Measurements from ENCODE around the gene RNPEP. TPM values are rescaled to one million over a fixed set of nuclear protein-coding genes. Genes with fewer than 3 reads are reported as not detected.
A peak's percentile ranks its signal among the peaks of the same experiment; 100 is the strongest.

RNPEP gene
- total RNA-seq, 1 donor from 2014 or later, result 51.4 TPM

DNA sequence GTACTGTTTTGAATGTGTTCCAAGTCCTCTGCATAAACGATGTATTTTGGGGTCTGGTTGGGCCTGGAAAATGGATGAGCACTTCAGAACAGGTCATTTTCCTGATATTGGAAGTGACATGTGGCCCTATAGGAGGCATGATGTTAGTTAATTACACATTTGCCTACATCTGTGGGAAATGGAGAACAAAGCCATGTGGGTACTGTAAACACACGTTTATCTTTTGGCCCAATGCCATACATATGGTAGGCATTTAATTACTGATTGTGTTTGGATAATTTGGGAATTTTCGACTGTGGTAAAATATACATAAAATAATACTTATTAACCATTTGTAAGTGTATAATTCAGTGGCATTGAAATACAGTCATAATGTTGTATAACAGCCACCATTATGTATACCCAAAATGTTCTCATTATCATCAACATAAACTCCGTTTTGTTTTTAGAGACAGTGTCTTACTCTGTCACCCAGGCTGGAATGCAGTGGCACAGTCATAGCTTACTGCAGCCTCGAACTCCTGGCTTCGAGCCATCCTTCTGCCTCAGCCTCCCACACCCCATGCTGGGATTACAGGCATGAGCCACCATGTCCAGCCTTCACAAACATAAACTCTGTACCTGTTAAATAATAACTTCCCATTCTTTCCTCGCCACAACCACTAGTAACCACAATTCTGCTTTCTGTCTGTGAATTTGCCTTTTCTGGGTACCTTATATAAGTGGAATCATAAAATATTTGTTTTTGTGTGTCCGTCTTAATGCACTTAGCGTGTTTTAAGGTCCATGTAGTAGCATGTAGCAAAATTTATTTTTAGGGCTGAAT lies 11.9 kb upstream of the RNPEP start:
- Mint-ChIP-seq H3K27ac (ENCODE audit: unreplicated experiment) (no peak overlapping the region), H3K36me3 (ENCODE audit: unreplicated experiment) (peaks cover 18% of the 10 kb centered on the region), H3K4me3 (ENCODE audit: unreplicated experiment) (no peak overlapping the region), H3K9me3 (ENCODE audit: unreplicated experiment) (no peaks in the 10 kb centered on the region), H3K27me3 (ENCODE audit: unreplicated experiment) (no peaks in the 10 kb centered on the region), H3K4me1 (ENCODE audit: unreplicated experiment) (no peaks in the 10 kb centered on the region)
- no peak for DNase-seq (ENCODE audit: extremely low spot score, unreplicated experiment)
- no peak for TF ChIP-seq CTCF (IDR thresholded peaks at IDR 0.05)

GRCh38 chr1:201982082-201982622 lies 296 bp upstream of the RNPEP start:
- H3K36me3 Mint-ChIP-seq (ENCODE audit: unreplicated experiment), result no peaks in the 10 kb centered on the region
- no peak for DNase-seq (ENCODE audit: extremely low spot score, unreplicated experiment)
- no peak for TF ChIP-seq CTCF (IDR thresholded peaks at IDR 0.05)

DNA sequence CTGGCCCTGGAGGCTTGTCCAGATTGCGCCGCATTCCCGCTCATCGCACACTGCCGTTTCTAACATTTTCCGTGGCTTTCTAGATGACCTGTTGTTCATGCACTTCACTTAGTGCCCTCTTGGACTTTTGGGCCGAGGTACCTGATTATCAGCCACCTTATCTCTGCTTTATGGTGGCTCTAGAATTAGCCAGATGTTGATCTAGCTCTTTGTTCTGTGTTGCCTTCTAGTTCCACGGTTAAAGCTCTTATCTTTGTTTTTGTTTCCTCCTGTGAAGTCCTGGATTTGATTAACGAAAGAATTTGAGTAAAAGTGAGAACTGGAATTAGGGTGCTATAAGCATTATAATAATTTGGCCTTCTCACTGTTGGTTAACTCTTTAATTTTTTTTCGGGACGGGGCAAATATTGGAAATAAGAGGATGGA lies 945 bp downstream of the RNPEP start:
- Mint-ChIP-seq H3K4me1 (ENCODE audit: unreplicated experiment) (peaks cover 22% of the 10 kb centered on the region), H3K9me3 (ENCODE audit: unreplicated experiment) (no peaks in the 10 kb centered on the region), H3K36me3 (ENCODE audit: unreplicated experiment) (no peaks in the 10 kb centered on the region), H3K27ac (ENCODE audit: unreplicated experiment) (peak overlapping the region; percentile 89), H3K27me3 (ENCODE audit: unreplicated experiment) (no peaks in the 10 kb centered on the region), H3K4me3 (ENCODE audit: unreplicated experiment) (peak overlapping the region; percentile 96)
- no peak for TF ChIP-seq CTCF (IDR thresholded peaks at IDR 0.05)
- no peak for DNase-seq (ENCODE audit: extremely low spot score, unreplicated experiment)

More at GRCh38 chr1:201982082-201982622, 296 bp upstream of the RNPEP start:
- Mint-ChIP-seq H3K9me3 (ENCODE audit: unreplicated experiment) (no peaks in the 10 kb centered on the region), H3K4me1 (ENCODE audit: unreplicated experiment) (peaks cover 22% of the 10 kb centered on the region), H3K4me3 (ENCODE audit: unreplicated experiment) (peak overlapping the region; percentile 88), H3K27me3 (ENCODE audit: unreplicated experiment) (no peaks in the 10 kb centered on the region), H3K27ac (ENCODE audit: unreplicated experiment) (peak overlapping the region; percentile 80)

- Mint-ChIP-seq H3K9me3 (ENCODE audit: unreplicated experiment) (no peaks in the 10 kb centered on the region), H3K4me3 (ENCODE audit: unreplicated experiment) (peak overlapping the region; percentile 9), H3K27me3 (ENCODE audit: unreplicated experiment) (no peaks in the 10 kb centered on the region), H3K27ac (ENCODE audit: unreplicated experiment) (peak overlapping the region; percentile 62), H3K4me1 (ENCODE audit: unreplicated experiment) (peaks cover 22% of the 10 kb centered on the region), H3K36me3 (ENCODE audit: unreplicated experiment) (peaks cover 4% of the 10 kb centered on the region)
- no peak for TF ChIP-seq CTCF (IDR thresholded peaks at IDR 0.05)
- no peak for DNase-seq (ENCODE audit: extremely low spot score, unreplicated experiment)
Observed at GRCh38 chr1:201984446-201984845, 2.0 kb downstream of the RNPEP start.

GRCh38 chr1:201985355-201985754 lies 2.9 kb downstream of the RNPEP start:
- Mint-ChIP-seq H3K4me3 (ENCODE audit: unreplicated experiment) (no peak overlapping the region), H3K4me1 (ENCODE audit: unreplicated experiment) (peaks cover 22% of the 10 kb centered on the region), H3K36me3 (ENCODE audit: unreplicated experiment) (peaks cover 7% of the 10 kb centered on the region), H3K9me3 (ENCODE audit: unreplicated experiment) (no peaks in the 10 kb centered on the region), H3K27ac (ENCODE audit: unreplicated experiment) (no peak overlapping the region), H3K27me3 (ENCODE audit: unreplicated experiment) (no peaks in the 10 kb centered on the region)
- no peak for TF ChIP-seq CTCF (IDR thresholded peaks at IDR 0.05)
- DNase-seq (ENCODE audit: extremely low spot score, unreplicated experiment), result no peak
